SK-N-SH (cell line): Measurements from ENCODE around the gene CDH4. TPM values are rescaled to one million over a fixed set of nuclear protein-coding genes. Genes with fewer than 3 reads are reported as not detected.

Source experiments
- CTCF ChIA-PET: fragments of 300-600, 350-600 bp; formaldehyde crosslinking; extraction: SDS; loops from one replicate; lab custom pipeline; 2021; lab: Yijun Ruan, JAX
- POLR2A ChIA-PET: fragments of 350-600 bp; sonication (Branson Sonifier 250); formaldehyde crosslinking; extraction: SDS; loops from one replicate; lab custom pipeline; 2020; ENCODE audit warnings: antibody characterized with exemption, inconsistent platforms; lab: Yijun Ruan, JAX
- DNase-seq: peaks from one replicate; pipeline ENCODE4 v3.0.0; 2012
- H2AFZ ChIP-seq: fragments of 200-600 bp; sonication (generic); 2 replicates; pipeline ENCODE4 v1.8.1; 2016; ENCODE audit warnings: antibody characterized with exemption, mild to moderate bottlenecking, low read depth
- H3F3A ChIP-seq: fragments of 200-600 bp; sonication (generic); replicated peaks from 2 replicates; pipeline ENCODE3; 2016; ENCODE audit warnings: antibody characterized with exemption, mild to moderate bottlenecking; ENCODE audit not compliant: insufficient read depth
- H3K27ac ChIP-seq, 2 experiments: fragments of 200-500 bp in 1 of 2; fragments of 200-600 bp in 1 of 2; sonication (Bioruptor generic) in 1 of 2; sonication (generic), shearing (Covaris generic) in 1 of 2; 2 replicates each; pipeline versions ENCODE4 v1.5.1 to v1.6.1; 2014 to 2016; ENCODE audit warnings: low read depth in 2 of 2, inconsistent platforms in 1 of 2, low read length in 1 of 2, mild to moderate bottlenecking in 1 of 2, mixed read lengths in 1 of 2
- H3K27me3 ChIP-seq: fragments of 200-600 bp; sonication (generic), shearing (Covaris generic); 2 replicates; pipeline ENCODE4 v1.6.1; 2016; ENCODE audit warnings: mixed run types; ENCODE audit not compliant: insufficient read depth
- H3K36me3 ChIP-seq, 2 experiments: fragments of 200-500 bp in 1 of 2; fragments of 200-600 bp in 1 of 2; sonication (Bioruptor generic) in 1 of 2; sonication (generic) in 1 of 2; replicated peaks in 1 of 2; 2 replicates each; pipeline versions ENCODE3 to v1.5.1; 2014 to 2016; ENCODE audit warnings: low read length in 1 of 2, mild to moderate bottlenecking in 1 of 2; ENCODE audit not compliant: insufficient read depth in 2 of 2, control insufficient read depth in 1 of 2
- H3K4me1 ChIP-seq, 2 experiments: fragments of 200-500 bp in 1 of 2; fragments of 200-600 bp in 1 of 2; sonication (Bioruptor generic) in 1 of 2; sonication (generic), shearing (Covaris generic) in 1 of 2; 2 replicates each; pipeline versions ENCODE4 v1.5.1 to v1.6.1; 2014 to 2016; ENCODE audit warnings: low read depth in 1 of 2, low read length in 1 of 2, mixed run types in 1 of 2; ENCODE audit not compliant: insufficient read depth in 2 of 2, control insufficient read depth in 1 of 2
- H3K4me2 ChIP-seq: fragments of 200-600 bp; sonication (generic), shearing (Covaris generic); 2 replicates; pipeline ENCODE4 v1.6.1; 2017; ENCODE audit warnings: mixed run types
- H3K4me3 ChIP-seq, 2 experiments: fragments of 200-500 bp in 1 of 2; fragments of 200-600 bp in 1 of 2; sonication (Bioruptor generic) in 1 of 2; sonication (generic), shearing (Covaris generic) in 1 of 2; 2 replicates each; pipeline versions ENCODE4 v1.5.1 to v1.8.1; 2014 to 2016; ENCODE audit warnings: low read depth in 2 of 2, inconsistent platforms in 1 of 2, low read length in 1 of 2, mild to moderate bottlenecking in 1 of 2, mixed read lengths in 1 of 2, moderate library complexity in 1 of 2
- H3K79me2 ChIP-seq: fragments of 200-600 bp; sonication (generic); 2 replicates; pipeline ENCODE4 v1.8.1; 2017; ENCODE audit warnings: mild to moderate bottlenecking; ENCODE audit not compliant: insufficient read depth
- H3K9ac ChIP-seq: fragments of 200-600 bp; sonication (generic); 2 replicates; pipeline ENCODE4 v1.6.1; 2017; ENCODE audit warnings: mixed run types
- H3K9me2 ChIP-seq: fragments of 200-600 bp; sonication (generic); 2 replicates; pipeline ENCODE4 v1.6.1; 2017; ENCODE audit warnings: mixed run types
- H3K9me3 ChIP-seq: fragments of 200-600 bp; sonication (generic); 2 replicates; pipeline ENCODE4 v1.6.1; 2017; ENCODE audit warnings: mixed run types, mild to moderate bottlenecking, moderate library complexity
- H4K20me1 ChIP-seq: fragments of 200-600 bp; sonication (generic); 2 replicates; pipeline ENCODE4 v1.6.1; 2017; ENCODE audit warnings: mild to moderate bottlenecking, mixed run types; ENCODE audit not compliant: insufficient read depth
- ELF1 ChIP-seq: IDR thresholded peaks from 2 replicates; pipeline ENCODE4 v1.4.0; 2012
- EZH2phosphoT487 ChIP-seq: fragments of 200-600 bp; sonication (generic); IDR thresholded peaks from 2 replicates; pipeline ENCODE4 v1.6.1; 2017; ENCODE audit warnings: low read depth, mixed run types, mild to moderate bottlenecking, antibody characterized with exemption, moderate library complexity, borderline replicate concordance
- FOSL2 ChIP-seq: IDR thresholded peaks from 2 replicates; pipeline ENCODE4 v1.4.0; 2012; ENCODE audit warnings: low read depth, mild to moderate bottlenecking, moderate library complexity, borderline replicate concordance
- FOXJ3 ChIP-seq: sonication (generic); formaldehyde crosslinking; IDR thresholded peaks from 2 replicates; pipeline ENCODE4 v1.5.1; 2020; ENCODE audit warnings: mild to moderate bottlenecking, missing genetic modification reagents
- MXI1 ChIP-seq: IDR thresholded peaks from 2 replicates; pipeline ENCODE4 v1.6.1; 2012; ENCODE audit warnings: mild to moderate bottlenecking, low read depth, low read length, improper control_type of control experiment
- RAD21 ChIP-seq: IDR thresholded peaks from 2 replicates; pipeline ENCODE4 v1.6.1; 2012; ENCODE audit warnings: mild to moderate bottlenecking, low read length
- TCF12 ChIP-seq: IDR thresholded peaks from 2 replicates; pipeline ENCODE4 v1.4.0; 2012
- WGBS: methylation state at CpG from one replicate; pipeline ENCODE4 v1.1.6; 2017; ENCODE audit warnings: low lambda C conversion rate; 5-methylcytosine and 5-hydroxymethylcytosine counted together
- polyA plus RNA-seq, 3 experiments: library from polyadenylated mRNA; depleted of rRNA; stranded (reverse); fragments of >200 nt; gene quantifications; 2 replicates each; pipeline ENCODE4 v1.2.3, GENCODE V29; 2012
- TF ChIP-seq, protein P1 (sequence below): IDR thresholded peaks from 2 replicates; pipeline ENCODE4 v1.6.1; 2012; ENCODE audit warnings: mild to moderate bottlenecking, low read depth, low read length, moderate library complexity
- TF ChIP-seq, protein P2 (sequence below): fragments of 150-350 bp; IDR thresholded peaks from 2 replicates; pipeline ENCODE4 v1.6.1; 2016; ENCODE audit warnings: mild to moderate bottlenecking, low read depth, low read length
- TF ChIP-seq, protein P3 (sequence below): IDR thresholded peaks from 2 replicates; pipeline ENCODE4; 2012
- TF ChIP-seq, protein P4 (sequence below): IDR thresholded peaks from 2 replicates; pipeline ENCODE4 v1.4.0; 2012; ENCODE audit warnings: low read depth

The CDH4 gene
- polyA plus RNA-seq, 1 of the 3 experiments (the other 2 are of a cell fraction), result not detected

DNA sequence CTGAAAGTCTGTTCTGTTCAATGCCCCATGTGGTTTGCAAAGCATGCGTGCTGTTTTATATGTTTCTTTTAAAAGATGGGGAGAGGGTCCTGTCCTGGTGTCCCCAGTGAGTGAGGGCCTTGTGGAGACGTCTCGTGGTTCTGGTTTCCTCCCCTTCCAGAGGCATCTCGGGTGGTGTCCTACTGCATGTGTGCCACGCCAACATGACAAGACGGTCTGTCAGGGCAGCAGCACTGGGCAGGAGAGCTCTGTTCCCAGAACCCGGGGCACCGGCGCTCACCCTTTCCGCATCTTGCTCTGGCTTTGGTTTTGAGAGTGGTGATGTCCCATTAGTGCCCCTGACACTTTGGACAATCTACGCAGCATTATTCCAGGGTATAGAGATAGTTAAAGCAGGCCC is 275.6 kb downstream of the CDH4 start:
- 43% methylated on average over 8 of the region's 11 CpGs for WGBS
- Histone ChIP-seq H3K27ac (no peak overlapping the region), H3K4me1 (no peaks in the 10 kb centered on the region), H3F3A (no peaks in the 10 kb centered on the region), H3K36me3 (no peaks in the 10 kb centered on the region), H3K4me2 (no peak overlapping the region), H3K27me3 (no peaks in the 10 kb centered on the region), H3K9me2 (no peaks in the 10 kb centered on the region), H3K4me3 (no peak overlapping the region), H3K9ac (no peak overlapping the region), H3K79me2 (no peaks in the 10 kb centered on the region), H4K20me1 (no peaks in the 10 kb centered on the region), H2AFZ (no peak overlapping the region), H3K9me3 (no peaks in the 10 kb centered on the region)
- TF ChIP-seq FOSL2, result no peak
- TF ChIP-seq, protein P1, sequence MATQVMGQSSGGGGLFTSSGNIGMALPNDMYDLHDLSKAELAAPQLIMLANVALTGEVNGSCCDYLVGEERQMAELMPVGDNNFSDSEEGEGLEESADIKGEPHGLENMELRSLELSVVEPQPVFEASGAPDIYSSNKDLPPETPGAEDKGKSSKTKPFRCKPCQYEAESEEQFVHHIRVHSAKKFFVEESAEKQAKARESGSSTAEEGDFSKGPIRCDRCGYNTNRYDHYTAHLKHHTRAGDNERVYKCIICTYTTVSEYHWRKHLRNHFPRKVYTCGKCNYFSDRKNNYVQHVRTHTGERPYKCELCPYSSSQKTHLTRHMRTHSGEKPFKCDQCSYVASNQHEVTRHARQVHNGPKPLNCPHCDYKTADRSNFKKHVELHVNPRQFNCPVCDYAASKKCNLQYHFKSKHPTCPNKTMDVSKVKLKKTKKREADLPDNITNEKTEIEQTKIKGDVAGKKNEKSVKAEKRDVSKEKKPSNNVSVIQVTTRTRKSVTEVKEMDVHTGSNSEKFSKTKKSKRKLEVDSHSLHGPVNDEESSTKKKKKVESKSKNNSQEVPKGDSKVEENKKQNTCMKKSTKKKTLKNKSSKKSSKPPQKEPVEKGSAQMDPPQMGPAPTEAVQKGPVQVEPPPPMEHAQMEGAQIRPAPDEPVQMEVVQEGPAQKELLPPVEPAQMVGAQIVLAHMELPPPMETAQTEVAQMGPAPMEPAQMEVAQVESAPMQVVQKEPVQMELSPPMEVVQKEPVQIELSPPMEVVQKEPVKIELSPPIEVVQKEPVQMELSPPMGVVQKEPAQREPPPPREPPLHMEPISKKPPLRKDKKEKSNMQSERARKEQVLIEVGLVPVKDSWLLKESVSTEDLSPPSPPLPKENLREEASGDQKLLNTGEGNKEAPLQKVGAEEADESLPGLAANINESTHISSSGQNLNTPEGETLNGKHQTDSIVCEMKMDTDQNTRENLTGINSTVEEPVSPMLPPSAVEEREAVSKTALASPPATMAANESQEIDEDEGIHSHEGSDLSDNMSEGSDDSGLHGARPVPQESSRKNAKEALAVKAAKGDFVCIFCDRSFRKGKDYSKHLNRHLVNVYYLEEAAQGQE, result no peak
- no peak for TF ChIP-seq MXI1
- TF ChIP-seq ELF1, result no peak
- no peak for TF ChIP-seq TCF12
- TF ChIP-seq FOXJ3, result no peak
- TF ChIP-seq EZH2phosphoT487, result no peak
- TF ChIP-seq, protein P2, sequence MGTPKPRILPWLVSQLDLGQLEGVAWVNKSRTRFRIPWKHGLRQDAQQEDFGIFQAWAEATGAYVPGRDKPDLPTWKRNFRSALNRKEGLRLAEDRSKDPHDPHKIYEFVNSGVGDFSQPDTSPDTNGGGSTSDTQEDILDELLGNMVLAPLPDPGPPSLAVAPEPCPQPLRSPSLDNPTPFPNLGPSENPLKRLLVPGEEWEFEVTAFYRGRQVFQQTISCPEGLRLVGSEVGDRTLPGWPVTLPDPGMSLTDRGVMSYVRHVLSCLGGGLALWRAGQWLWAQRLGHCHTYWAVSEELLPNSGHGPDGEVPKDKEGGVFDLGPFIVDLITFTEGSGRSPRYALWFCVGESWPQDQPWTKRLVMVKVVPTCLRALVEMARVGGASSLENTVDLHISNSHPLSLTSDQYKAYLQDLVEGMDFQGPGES, result no peak
- POLR2A ChIA-PET, result no interaction called here
- CTCF ChIA-PET, result no interaction called here
- no peak for DNase-seq

DNA sequence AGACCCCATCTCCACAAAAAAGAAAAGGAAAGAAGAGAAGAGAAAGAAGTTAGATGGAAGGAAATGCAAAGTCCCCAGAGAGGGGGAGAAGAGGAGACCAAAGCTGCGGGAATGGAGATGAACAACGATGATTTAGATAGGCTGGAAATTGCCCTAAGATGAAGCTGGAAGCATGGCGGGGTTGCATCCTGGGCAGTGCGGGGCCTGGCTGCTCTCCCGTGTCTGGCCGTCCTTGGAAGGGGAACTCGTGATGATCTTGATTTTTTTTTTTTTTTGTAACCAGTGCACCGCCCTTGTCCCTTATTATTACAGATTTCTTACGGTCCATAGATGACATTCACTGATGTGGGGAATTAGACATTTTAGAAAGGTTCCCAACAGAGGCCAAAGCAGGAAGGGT is 276.5 kb downstream of the CDH4 start:
- Histone ChIP-seq H3K36me3 (no peaks in the 10 kb centered on the region), H3F3A (no peaks in the 10 kb centered on the region), H2AFZ (no peak overlapping the region), H3K79me2 (no peaks in the 10 kb centered on the region), H3K27ac (no peak overlapping the region), H3K4me1 (no peaks in the 10 kb centered on the region), H3K4me2 (no peak overlapping the region)
- ChIA-PET POLR2A (no interaction called here), CTCF (no interaction called here)
- DNase-seq, result no peak
- WGBS, result 58% methylated on average over 9 of the region's 9 CpGs
- no peak for TF ChIP-seq TCF12
- TF ChIP-seq FOXJ3, result no peak
- TF ChIP-seq RAD21, result no peak
- TF ChIP-seq, protein P3, sequence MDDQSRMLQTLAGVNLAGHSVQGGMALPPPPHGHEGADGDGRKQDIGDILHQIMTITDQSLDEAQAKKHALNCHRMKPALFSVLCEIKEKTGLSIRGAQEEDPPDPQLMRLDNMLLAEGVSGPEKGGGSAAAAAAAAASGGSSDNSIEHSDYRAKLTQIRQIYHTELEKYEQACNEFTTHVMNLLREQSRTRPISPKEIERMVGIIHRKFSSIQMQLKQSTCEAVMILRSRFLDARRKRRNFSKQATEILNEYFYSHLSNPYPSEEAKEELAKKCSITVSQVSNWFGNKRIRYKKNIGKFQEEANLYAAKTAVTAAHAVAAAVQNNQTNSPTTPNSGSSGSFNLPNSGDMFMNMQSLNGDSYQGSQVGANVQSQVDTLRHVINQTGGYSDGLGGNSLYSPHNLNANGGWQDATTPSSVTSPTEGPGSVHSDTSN, result no peak
- TF ChIP-seq, protein P4, sequence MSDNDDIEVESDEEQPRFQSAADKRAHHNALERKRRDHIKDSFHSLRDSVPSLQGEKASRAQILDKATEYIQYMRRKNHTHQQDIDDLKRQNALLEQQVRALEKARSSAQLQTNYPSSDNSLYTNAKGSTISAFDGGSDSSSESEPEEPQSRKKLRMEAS, result no peak
- TF ChIP-seq, all 33 proteins: peak for 0
- no peaks in the 10 kb centered on the region for H3K27me3 ChIP-seq
- H3K4me3 ChIP-seq, result no peak overlapping the region
- H3K9ac ChIP-seq, result no peak overlapping the region
- H3K9me3 ChIP-seq, result no peaks in the 10 kb centered on the region
- no peaks in the 10 kb centered on the region for H3K9me2 ChIP-seq
- no peaks in the 10 kb centered on the region for H4K20me1 ChIP-seq
